DND-41 (cell line): ENCODE measurements around the gene CLEC2D.
"Not testable (repeated sequence)": the region's sequence is repeated elsewhere in the genome, so short reads cannot be mapped to it uniquely, and the experiment has no call there.

ENCODE experiments used
- EZH2 ChIP-seq: IDR thresholded peaks from 3 replicates; pipeline ENCODE4 v1.6.1; 2012; ENCODE audit warnings: borderline replicate concordance, low read depth, mild to moderate bottlenecking, moderate library complexity, low read length, inconsistent platforms; ENCODE audit not compliant: severe bottlenecking
- TF ChIP-seq, protein P1 (sequence below): IDR thresholded peaks from 2 replicates; pipeline ENCODE4 v1.5.1; 2012; ENCODE audit warnings: borderline replicate concordance, low read length, moderate library complexity, mild to moderate bottlenecking; ENCODE audit not compliant: poor library complexity, severe bottlenecking; ENCODE audit errors: extremely low read depth

GRCh38 chr12:9682508-9682907 lies 13.0 kb downstream of the CLEC2D start:
- TF ChIP-seq EZH2 = not testable (repeated sequence)
- TF ChIP-seq, protein P1, sequence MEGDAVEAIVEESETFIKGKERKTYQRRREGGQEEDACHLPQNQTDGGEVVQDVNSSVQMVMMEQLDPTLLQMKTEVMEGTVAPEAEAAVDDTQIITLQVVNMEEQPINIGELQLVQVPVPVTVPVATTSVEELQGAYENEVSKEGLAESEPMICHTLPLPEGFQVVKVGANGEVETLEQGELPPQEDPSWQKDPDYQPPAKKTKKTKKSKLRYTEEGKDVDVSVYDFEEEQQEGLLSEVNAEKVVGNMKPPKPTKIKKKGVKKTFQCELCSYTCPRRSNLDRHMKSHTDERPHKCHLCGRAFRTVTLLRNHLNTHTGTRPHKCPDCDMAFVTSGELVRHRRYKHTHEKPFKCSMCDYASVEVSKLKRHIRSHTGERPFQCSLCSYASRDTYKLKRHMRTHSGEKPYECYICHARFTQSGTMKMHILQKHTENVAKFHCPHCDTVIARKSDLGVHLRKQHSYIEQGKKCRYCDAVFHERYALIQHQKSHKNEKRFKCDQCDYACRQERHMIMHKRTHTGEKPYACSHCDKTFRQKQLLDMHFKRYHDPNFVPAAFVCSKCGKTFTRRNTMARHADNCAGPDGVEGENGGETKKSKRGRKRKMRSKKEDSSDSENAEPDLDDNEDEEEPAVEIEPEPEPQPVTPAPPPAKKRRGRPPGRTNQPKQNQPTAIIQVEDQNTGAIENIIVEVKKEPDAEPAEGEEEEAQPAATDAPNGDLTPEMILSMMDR = not testable (repeated sequence)
